CD4-positive, alpha-beta T cell treated with Interleukin-21 for 1 hour (primary cell): Measurements from ENCODE around the gene P2RX4.
"Not testable (repeated sequence)": the region's sequence is repeated elsewhere in the genome, so short reads cannot be mapped to it uniquely, and the experiment has no call there.

Experiments
- DNase-seq: peaks from one replicate; pipeline ENCODE4 v3.0.0-alpha.2; 2020

P2RX4 gene

GRCh38 chr12:121209624-121210572, at the start of gene P2RX4:
Gene P2RX4 (plus strand): TSS chr12:121210129. CDS start chr12:121210165, 36 bp downstream.
- peak; percentile 91 for DNase-seq

GRCh38 chr12:121162384-121162783, 47.5 kb upstream of the P2RX4 start:
- DNase-seq: no peak

- DNase-seq: no peak
These were observed 46.9 kb upstream of the P2RX4 start for GRCh38 chr12:121162985-121163384.

- not testable (repeated sequence) for DNase-seq
These were observed 45.1 kb upstream of the P2RX4 start for GRCh38 chr12:121164839-121165238.

GRCh38 chr12:121165316-121165715, 44.6 kb upstream of the P2RX4 start:
- DNase-seq: no peak

- DNase-seq: no peak
These were observed 43.6 kb upstream of the P2RX4 start for GRCh38 chr12:121166356-121166755.

GRCh38 chr12:121167232-121167820, 42.6 kb upstream of the P2RX4 start:
- no peak for DNase-seq

GRCh38 chr12:121167951-121168350, 42.0 kb upstream of the P2RX4 start:
- no peak for DNase-seq

- DNase-seq: no peak
These were observed 39.8 kb upstream of the P2RX4 start for GRCh38 chr12:121170151-121170550.

- DNase-seq: no peak
These were observed 39.2 kb upstream of the P2RX4 start for GRCh38 chr12:121170611-121171260.

- no peak for DNase-seq
These were observed 37.8 kb upstream of the P2RX4 start for GRCh38 chr12:121172145-121172544.

- DNase-seq: peak; percentile 9
These were observed 34.4 kb upstream of the P2RX4 start for GRCh38 chr12:121175383-121176119.

- DNase-seq: no peak
These were observed 33.0 kb upstream of the P2RX4 start for GRCh38 chr12:121176826-121177529.

GRCh38 chr12:121181181-121181580, 28.7 kb upstream of the P2RX4 start:
- DNase-seq: no peak

- no peak for DNase-seq
These were observed 27.6 kb upstream of the P2RX4 start for GRCh38 chr12:121182222-121182893.

- no peak for DNase-seq
These were observed 25.5 kb upstream of the P2RX4 start for GRCh38 chr12:121184425-121184824.

- no peak for DNase-seq
These were observed 24.7 kb upstream of the P2RX4 start for GRCh38 chr12:121184984-121185889.

GRCh38 chr12:121186826-121187225, 23.1 kb upstream of the P2RX4 start:
- DNase-seq: no peak

- DNase-seq: no peak
These were observed 22.4 kb upstream of the P2RX4 start for GRCh38 chr12:121187501-121187900.

GRCh38 chr12:121188227-121188626, 21.7 kb upstream of the P2RX4 start:
- DNase-seq: no peak

GRCh38 chr12:121189131-121189530, 20.8 kb upstream of the P2RX4 start:
- no peak for DNase-seq
